ENCODE data around the gene HBA2.
A peak's percentile ranks its signal among the peaks of the same experiment; 100 is the strongest.
"Not testable (repeated sequence)": the region's sequence is repeated elsewhere in the genome, so short reads cannot be mapped to it uniquely, and the experiment has no call there.

HBA2 gene

GRCh38 chr16:149024-149660, 23.5 kb upstream of the HBA2 start:
- H3K4me3 ChIP-seq (ENCODE audit: low read depth, low read length), result no peak overlapping the region
- no peak for TF ChIP-seq CTCF (conservative IDR thresholded peaks at IDR 0.05; ENCODE audit: low read depth, low read length)
- peak; percentile 30 for DNase-seq (ENCODE audit: low read depth)

- DNase-seq (ENCODE audit: low read depth), result no peak
- no peak within 1 kb of the TSS for H3K4me3 ChIP-seq (ENCODE audit: low read depth, low read length)
- no peak for TF ChIP-seq CTCF (conservative IDR thresholded peaks at IDR 0.05; ENCODE audit: low read depth, low read length)
Measured at GRCh38 chr16:152141-153128, 20.2 kb upstream of the HBA2 start, which contains the start of gene HBZ. TSS of gene HBZ (plus strand) at chr16:152644. CDS start at chr16:152910, 266 bp downstream.

- not testable (repeated sequence) for DNase-seq (ENCODE audit: low read depth); H3K4me3 ChIP-seq (ENCODE audit: low read depth, low read length)
Measured at GRCh38 chr16:153129-153521, 19.6 kb upstream of the HBA2 start.

- not testable (repeated sequence) for DNase-seq (ENCODE audit: low read depth); H3K4me3 ChIP-seq (ENCODE audit: low read depth, low read length)
Measured at GRCh38 chr16:153550-154216, 19.0 kb upstream of the HBA2 start.

GRCh38 chr16:154217-155030, 18.3 kb upstream of the HBA2 start:
- TF ChIP-seq CTCF (conservative IDR thresholded peaks at IDR 0.05; ENCODE audit: low read depth, low read length), result no peak
- peak overlapping the region; percentile 56 for H3K4me3 ChIP-seq (ENCODE audit: low read depth, low read length)
- DNase-seq (ENCODE audit: low read depth), result peak; percentile 41

GRCh38 chr16:155031-155398, 17.7 kb upstream of the HBA2 start:
- no peak for TF ChIP-seq CTCF (conservative IDR thresholded peaks at IDR 0.05; ENCODE audit: low read depth, low read length)
- peak overlapping the region; percentile 8 for H3K4me3 ChIP-seq (ENCODE audit: low read depth, low read length)

GRCh38 chr16:159136-159849, 13.4 kb upstream of the HBA2 start:
- DNase-seq (ENCODE audit: low read depth), result no peak
- no peak for TF ChIP-seq CTCF (conservative IDR thresholded peaks at IDR 0.05; ENCODE audit: low read depth, low read length)
- no peak overlapping the region for H3K4me3 ChIP-seq (ENCODE audit: low read depth, low read length)

More at GRCh38 chr16:155031-155398, 17.7 kb upstream of the HBA2 start:
- DNase-seq (ENCODE audit: low read depth), result no peak

GRCh38 chr16:160242-160641, 12.4 kb upstream of the HBA2 start:
- not testable (repeated sequence) for H3K4me3 ChIP-seq (ENCODE audit: low read depth, low read length); DNase-seq (ENCODE audit: low read depth)

Measured in choroid plexus epithelial cell (primary cell).